SK-N-SH (cell line): ENCODE data around the gene SAMD5. TPM values are rescaled to one million over a fixed set of nuclear protein-coding genes. Genes with fewer than 3 reads are reported as not detected.

Experiments used
- CTCF ChIA-PET: fragments of 300-600, 350-600 bp; formaldehyde crosslinking; extraction: SDS; loops from one replicate; lab custom pipeline; 2021; lab: Yijun Ruan, JAX
- POLR2A ChIA-PET: fragments of 350-600 bp; sonication (Branson Sonifier 250); formaldehyde crosslinking; extraction: SDS; loops from one replicate; lab custom pipeline; 2020; ENCODE audit warnings: antibody characterized with exemption, inconsistent platforms; lab: Yijun Ruan, JAX
- DNase-seq: peaks from one replicate; pipeline ENCODE4 v3.0.0; 2012
- H2AFZ ChIP-seq: fragments of 200-600 bp; sonication (generic); 2 replicates; pipeline ENCODE4 v1.8.1; 2016; ENCODE audit warnings: antibody characterized with exemption, mild to moderate bottlenecking, low read depth
- H3F3A ChIP-seq: fragments of 200-600 bp; sonication (generic); replicated peaks from 2 replicates; pipeline ENCODE3; 2016; ENCODE audit warnings: antibody characterized with exemption, mild to moderate bottlenecking; ENCODE audit not compliant: insufficient read depth
- H3K27ac ChIP-seq, 2 experiments: fragments of 200-500 bp in 1 of 2; fragments of 200-600 bp in 1 of 2; sonication (Bioruptor generic) in 1 of 2; sonication (generic), shearing (Covaris generic) in 1 of 2; 2 replicates each; pipeline versions ENCODE4 v1.5.1 to v1.6.1; 2014 to 2016; ENCODE audit warnings: low read depth in 2 of 2, inconsistent platforms in 1 of 2, low read length in 1 of 2, mild to moderate bottlenecking in 1 of 2, mixed read lengths in 1 of 2
- H3K27me3 ChIP-seq: fragments of 200-600 bp; sonication (generic), shearing (Covaris generic); 2 replicates; pipeline ENCODE4 v1.6.1; 2016; ENCODE audit warnings: mixed run types; ENCODE audit not compliant: insufficient read depth
- H3K36me3 ChIP-seq, 2 experiments: fragments of 200-500 bp in 1 of 2; fragments of 200-600 bp in 1 of 2; sonication (Bioruptor generic) in 1 of 2; sonication (generic) in 1 of 2; replicated peaks in 1 of 2; 2 replicates each; pipeline versions ENCODE3 to v1.5.1; 2014 to 2016; ENCODE audit warnings: low read length in 1 of 2, mild to moderate bottlenecking in 1 of 2; ENCODE audit not compliant: insufficient read depth in 2 of 2, control insufficient read depth in 1 of 2
- H3K4me1 ChIP-seq, 2 experiments: fragments of 200-500 bp in 1 of 2; fragments of 200-600 bp in 1 of 2; sonication (Bioruptor generic) in 1 of 2; sonication (generic), shearing (Covaris generic) in 1 of 2; 2 replicates each; pipeline versions ENCODE4 v1.5.1 to v1.6.1; 2014 to 2016; ENCODE audit warnings: low read depth in 1 of 2, low read length in 1 of 2, mixed run types in 1 of 2; ENCODE audit not compliant: insufficient read depth in 2 of 2, control insufficient read depth in 1 of 2
- H3K4me2 ChIP-seq: fragments of 200-600 bp; sonication (generic), shearing (Covaris generic); 2 replicates; pipeline ENCODE4 v1.6.1; 2017; ENCODE audit warnings: mixed run types
- H3K4me3 ChIP-seq, 2 experiments: fragments of 200-500 bp in 1 of 2; fragments of 200-600 bp in 1 of 2; sonication (Bioruptor generic) in 1 of 2; sonication (generic), shearing (Covaris generic) in 1 of 2; 2 replicates each; pipeline versions ENCODE4 v1.5.1 to v1.8.1; 2014 to 2016; ENCODE audit warnings: low read depth in 2 of 2, inconsistent platforms in 1 of 2, low read length in 1 of 2, mild to moderate bottlenecking in 1 of 2, mixed read lengths in 1 of 2, moderate library complexity in 1 of 2
- H3K79me2 ChIP-seq: fragments of 200-600 bp; sonication (generic); 2 replicates; pipeline ENCODE4 v1.8.1; 2017; ENCODE audit warnings: mild to moderate bottlenecking; ENCODE audit not compliant: insufficient read depth
- H3K9ac ChIP-seq: fragments of 200-600 bp; sonication (generic); 2 replicates; pipeline ENCODE4 v1.6.1; 2017; ENCODE audit warnings: mixed run types
- H3K9me2 ChIP-seq: fragments of 200-600 bp; sonication (generic); 2 replicates; pipeline ENCODE4 v1.6.1; 2017; ENCODE audit warnings: mixed run types
- H3K9me3 ChIP-seq: fragments of 200-600 bp; sonication (generic); 2 replicates; pipeline ENCODE4 v1.6.1; 2017; ENCODE audit warnings: mixed run types, mild to moderate bottlenecking, moderate library complexity
- H4K20me1 ChIP-seq: fragments of 200-600 bp; sonication (generic); 2 replicates; pipeline ENCODE4 v1.6.1; 2017; ENCODE audit warnings: mild to moderate bottlenecking, mixed run types; ENCODE audit not compliant: insufficient read depth
- CHD2 ChIP-seq: fragments of 150-350 bp; IDR thresholded peaks from 2 replicates; pipeline ENCODE4 v1.6.1; 2018; ENCODE audit warnings: low read length; ENCODE audit not compliant: partially characterized antibody
- ELF1 ChIP-seq: IDR thresholded peaks from 2 replicates; pipeline ENCODE4 v1.4.0; 2012
- EZH2phosphoT487 ChIP-seq: fragments of 200-600 bp; sonication (generic); IDR thresholded peaks from 2 replicates; pipeline ENCODE4 v1.6.1; 2017; ENCODE audit warnings: low read depth, mixed run types, mild to moderate bottlenecking, antibody characterized with exemption, moderate library complexity, borderline replicate concordance
- FOSL2 ChIP-seq: IDR thresholded peaks from 2 replicates; pipeline ENCODE4 v1.4.0; 2012; ENCODE audit warnings: low read depth, mild to moderate bottlenecking, moderate library complexity, borderline replicate concordance
- FOXJ3 ChIP-seq: sonication (generic); formaldehyde crosslinking; IDR thresholded peaks from 2 replicates; pipeline ENCODE4 v1.5.1; 2020; ENCODE audit warnings: mild to moderate bottlenecking, missing genetic modification reagents
- FOXM1 ChIP-seq: IDR thresholded peaks from 2 replicates; pipeline ENCODE4 v1.4.0; 2012; ENCODE audit warnings: low read depth, mild to moderate bottlenecking
- GABPA ChIP-seq: IDR thresholded peaks from 2 replicates; pipeline ENCODE4 v1.4.0; 2012; ENCODE audit warnings: low read depth, mild to moderate bottlenecking
- JUND ChIP-seq: IDR thresholded peaks from 2 replicates; pipeline ENCODE4 v1.4.0; 2012
- MEF2A ChIP-seq: IDR thresholded peaks from 2 replicates; pipeline ENCODE4 v1.4.0; 2012; ENCODE audit warnings: low read depth, borderline replicate concordance
- MXI1 ChIP-seq: IDR thresholded peaks from 2 replicates; pipeline ENCODE4 v1.6.1; 2012; ENCODE audit warnings: mild to moderate bottlenecking, low read depth, low read length, improper control_type of control experiment
- NRF1 ChIP-seq: IDR thresholded peaks from 2 replicates; pipeline ENCODE4 v1.6.1; 2012; ENCODE audit warnings: low read depth, mild to moderate bottlenecking, low read length
- POLR2AphosphoS5 ChIP-seq: IDR thresholded peaks from 2 replicates; pipeline ENCODE4 v1.6.1; 2012; ENCODE audit warnings: low read depth, low read length
- RFX5 ChIP-seq: IDR thresholded peaks from 2 replicates; pipeline ENCODE4 v1.6.1; 2012; ENCODE audit warnings: mild to moderate bottlenecking, improper control_type of control experiment, low read length
- SMC3 ChIP-seq: IDR thresholded peaks from 2 replicates; pipeline ENCODE4 v1.6.1; 2012; ENCODE audit warnings: low read depth, low read length, improper control_type of control experiment
- TAF1 ChIP-seq: IDR thresholded peaks from 2 replicates; pipeline ENCODE4 v1.6.1; 2012; ENCODE audit warnings: low read depth, mild to moderate bottlenecking, low read length, moderate library complexity, borderline replicate concordance
- TCF12 ChIP-seq: IDR thresholded peaks from 2 replicates; pipeline ENCODE4 v1.4.0; 2012
- TEAD4 ChIP-seq: IDR thresholded peaks from 2 replicates; pipeline ENCODE4 v1.4.0; 2012; ENCODE audit warnings: mild to moderate bottlenecking, borderline replicate concordance; ENCODE audit not compliant: insufficient read depth
- YY1 ChIP-seq: IDR thresholded peaks from 2 replicates; pipeline ENCODE4 v1.4.0; 2012; ENCODE audit warnings: low read depth, mild to moderate bottlenecking
- WGBS: methylation state at CpG from one replicate; pipeline ENCODE4 v1.1.6; 2017; ENCODE audit warnings: low lambda C conversion rate; 5-methylcytosine and 5-hydroxymethylcytosine counted together
- polyA plus RNA-seq, 3 experiments: library from polyadenylated mRNA; depleted of rRNA; stranded (reverse); fragments of >200 nt; gene quantifications; 2 replicates each; pipeline ENCODE4 v1.2.3, GENCODE V29; 2012
- TF ChIP-seq, protein P1 (sequence below): IDR thresholded peaks from 2 replicates; pipeline ENCODE4 v1.4.0; 2012; ENCODE audit warnings: low read depth, borderline replicate concordance
- TF ChIP-seq, protein P2 (sequence below): fragments of 150-350 bp; IDR thresholded peaks from 2 replicates; pipeline ENCODE4 v1.6.1; 2017; ENCODE audit warnings: antibody characterized with exemption, low read length, low read depth, borderline replicate concordance
- TF ChIP-seq, protein P3 (sequence below): fragments of 200-600 bp; sonication (generic); IDR thresholded peaks from 2 replicates; pipeline ENCODE4 v1.6.1; 2017; ENCODE audit warnings: antibody characterized with exemption, mild to moderate bottlenecking, moderate library complexity
- TF ChIP-seq, protein P4 (sequence below): IDR thresholded peaks from 2 replicates; pipeline ENCODE4 v1.4.0; 2012; ENCODE audit warnings: low read depth, borderline replicate concordance
- TF ChIP-seq, protein P5 (sequence below): IDR thresholded peaks from 2 replicates; pipeline ENCODE4; 2012

SAMD5 gene
- polyA plus RNA-seq, 1 of the 3 experiments (the other 2 are of a cell fraction), result not detected

DNA sequence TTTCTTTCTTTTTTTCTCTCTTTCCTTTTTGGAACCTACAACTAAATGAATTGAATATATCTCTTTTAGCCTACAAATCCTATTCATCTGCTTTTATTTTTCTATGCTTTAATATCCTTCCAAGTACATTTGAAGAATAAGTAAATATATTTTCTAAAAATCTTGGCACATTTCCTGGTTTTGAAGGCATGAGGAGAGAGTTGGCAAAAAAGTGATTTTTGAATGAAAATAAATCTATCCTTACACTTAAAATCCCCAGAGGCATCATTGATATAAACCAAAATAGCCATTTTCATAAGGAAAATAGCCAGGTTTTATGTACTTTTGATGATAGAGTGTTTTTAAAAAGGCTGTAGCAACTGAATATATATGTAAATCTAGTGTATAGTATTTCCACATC lies 69.0 kb downstream of the SAMD5 start:
- Histone ChIP-seq H3K79me2 (no peaks in the 10 kb centered on the region), H3K9me2 (no peaks in the 10 kb centered on the region), H3K27me3 (no peaks in the 10 kb centered on the region), H3K4me1 (no peaks in the 10 kb centered on the region), H3K9me3 (no peaks in the 10 kb centered on the region), H3K36me3 (no peaks in the 10 kb centered on the region), H3K27ac (no peak overlapping the region), H2AFZ (no peak overlapping the region), H3K9ac (no peak overlapping the region), H3K4me2 (no peak overlapping the region), H3F3A (no peaks in the 10 kb centered on the region), H4K20me1 (no peaks in the 10 kb centered on the region), H3K4me3 (no peak overlapping the region)
- DNase-seq, result no peak
- CTCF ChIA-PET, result interaction anchor here (1.1 kb wide), 1 partner anchor 14 kb away, joined by 3 read pairs; no protein-coding TSS in a partner anchor
- TF ChIP-seq RFX5 (no peak), JUND (no peak), MEF2A (no peak), FOSL2 (no peak), EZH2phosphoT487 (no peak), TCF12 (no peak), CHD2 (no peak), NRF1 (no peak), MXI1 (no peak), YY1 (no peak), FOXJ3 (CRISPR knock-in tag) (no peak), FOXM1 (no peak), TEAD4 (no peak)
- TF ChIP-seq, protein P1, sequence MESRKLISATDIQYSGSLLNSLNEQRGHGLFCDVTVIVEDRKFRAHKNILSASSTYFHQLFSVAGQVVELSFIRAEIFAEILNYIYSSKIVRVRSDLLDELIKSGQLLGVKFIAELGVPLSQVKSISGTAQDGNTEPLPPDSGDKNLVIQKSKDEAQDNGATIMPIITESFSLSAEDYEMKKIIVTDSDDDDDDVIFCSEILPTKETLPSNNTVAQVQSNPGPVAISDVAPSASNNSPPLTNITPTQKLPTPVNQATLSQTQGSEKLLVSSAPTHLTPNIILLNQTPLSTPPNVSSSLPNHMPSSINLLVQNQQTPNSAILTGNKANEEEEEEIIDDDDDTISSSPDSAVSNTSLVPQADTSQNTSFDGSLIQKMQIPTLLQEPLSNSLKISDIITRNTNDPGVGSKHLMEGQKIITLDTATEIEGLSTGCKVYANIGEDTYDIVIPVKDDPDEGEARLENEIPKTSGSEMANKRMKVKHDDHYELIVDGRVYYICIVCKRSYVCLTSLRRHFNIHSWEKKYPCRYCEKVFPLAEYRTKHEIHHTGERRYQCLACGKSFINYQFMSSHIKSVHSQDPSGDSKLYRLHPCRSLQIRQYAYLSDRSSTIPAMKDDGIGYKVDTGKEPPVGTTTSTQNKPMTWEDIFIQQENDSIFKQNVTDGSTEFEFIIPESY, result no peak
- TF ChIP-seq, protein P2, sequence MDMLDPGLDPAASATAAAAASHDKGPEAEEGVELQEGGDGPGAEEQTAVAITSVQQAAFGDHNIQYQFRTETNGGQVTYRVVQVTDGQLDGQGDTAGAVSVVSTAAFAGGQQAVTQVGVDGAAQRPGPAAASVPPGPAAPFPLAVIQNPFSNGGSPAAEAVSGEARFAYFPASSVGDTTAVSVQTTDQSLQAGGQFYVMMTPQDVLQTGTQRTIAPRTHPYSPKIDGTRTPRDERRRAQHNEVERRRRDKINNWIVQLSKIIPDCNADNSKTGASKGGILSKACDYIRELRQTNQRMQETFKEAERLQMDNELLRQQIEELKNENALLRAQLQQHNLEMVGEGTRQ, result no peak
- POLR2A ChIA-PET, result no interaction called here

DNA sequence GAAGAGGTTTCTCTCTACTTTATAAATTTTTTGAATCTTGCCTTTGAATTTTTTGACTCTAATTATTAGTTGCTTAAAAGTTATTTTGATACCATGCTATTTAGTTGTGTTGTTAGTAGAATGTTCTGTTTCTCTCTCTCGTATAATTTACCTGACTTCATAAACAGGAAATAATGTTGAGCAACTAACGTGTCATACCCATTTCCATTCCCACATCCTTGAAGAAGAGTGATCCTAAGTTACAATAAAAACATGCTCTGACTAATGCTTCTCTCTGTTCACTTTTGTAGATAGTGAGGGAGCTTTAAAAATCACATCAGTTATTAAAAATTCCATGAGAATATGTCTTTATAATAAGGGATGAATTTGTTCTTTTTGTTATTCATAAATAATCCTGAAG lies 69.7 kb downstream of the SAMD5 start:
- DNase-seq, result no peak
- ChIA-PET POLR2A (no interaction called here), CTCF (no interaction called here)
- Histone ChIP-seq H3F3A (no peaks in the 10 kb centered on the region), H3K79me2 (no peaks in the 10 kb centered on the region), H2AFZ (no peak overlapping the region), H3K4me3 (no peak overlapping the region), H3K9me2 (no peaks in the 10 kb centered on the region), H3K9ac (no peak overlapping the region), H3K9me3 (no peaks in the 10 kb centered on the region), H3K4me1 (no peaks in the 10 kb centered on the region), H3K27me3 (no peaks in the 10 kb centered on the region), H3K36me3 (no peaks in the 10 kb centered on the region), H3K4me2 (no peak overlapping the region), H4K20me1 (no peaks in the 10 kb centered on the region), H3K27ac (no peak overlapping the region)
- WGBS, result 15% methylated on average over 2 of the region's 2 CpGs
- no peak for TF ChIP-seq GABPA
- TF ChIP-seq SMC3, result no peak
- TF ChIP-seq, protein P3, sequence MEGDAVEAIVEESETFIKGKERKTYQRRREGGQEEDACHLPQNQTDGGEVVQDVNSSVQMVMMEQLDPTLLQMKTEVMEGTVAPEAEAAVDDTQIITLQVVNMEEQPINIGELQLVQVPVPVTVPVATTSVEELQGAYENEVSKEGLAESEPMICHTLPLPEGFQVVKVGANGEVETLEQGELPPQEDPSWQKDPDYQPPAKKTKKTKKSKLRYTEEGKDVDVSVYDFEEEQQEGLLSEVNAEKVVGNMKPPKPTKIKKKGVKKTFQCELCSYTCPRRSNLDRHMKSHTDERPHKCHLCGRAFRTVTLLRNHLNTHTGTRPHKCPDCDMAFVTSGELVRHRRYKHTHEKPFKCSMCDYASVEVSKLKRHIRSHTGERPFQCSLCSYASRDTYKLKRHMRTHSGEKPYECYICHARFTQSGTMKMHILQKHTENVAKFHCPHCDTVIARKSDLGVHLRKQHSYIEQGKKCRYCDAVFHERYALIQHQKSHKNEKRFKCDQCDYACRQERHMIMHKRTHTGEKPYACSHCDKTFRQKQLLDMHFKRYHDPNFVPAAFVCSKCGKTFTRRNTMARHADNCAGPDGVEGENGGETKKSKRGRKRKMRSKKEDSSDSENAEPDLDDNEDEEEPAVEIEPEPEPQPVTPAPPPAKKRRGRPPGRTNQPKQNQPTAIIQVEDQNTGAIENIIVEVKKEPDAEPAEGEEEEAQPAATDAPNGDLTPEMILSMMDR, result no peak
- TF ChIP-seq, protein P4, sequence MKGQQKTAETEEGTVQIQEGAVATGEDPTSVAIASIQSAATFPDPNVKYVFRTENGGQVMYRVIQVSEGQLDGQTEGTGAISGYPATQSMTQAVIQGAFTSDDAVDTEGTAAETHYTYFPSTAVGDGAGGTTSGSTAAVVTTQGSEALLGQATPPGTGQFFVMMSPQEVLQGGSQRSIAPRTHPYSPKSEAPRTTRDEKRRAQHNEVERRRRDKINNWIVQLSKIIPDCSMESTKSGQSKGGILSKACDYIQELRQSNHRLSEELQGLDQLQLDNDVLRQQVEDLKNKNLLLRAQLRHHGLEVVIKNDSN, result no peak
- TF ChIP-seq, protein P5, sequence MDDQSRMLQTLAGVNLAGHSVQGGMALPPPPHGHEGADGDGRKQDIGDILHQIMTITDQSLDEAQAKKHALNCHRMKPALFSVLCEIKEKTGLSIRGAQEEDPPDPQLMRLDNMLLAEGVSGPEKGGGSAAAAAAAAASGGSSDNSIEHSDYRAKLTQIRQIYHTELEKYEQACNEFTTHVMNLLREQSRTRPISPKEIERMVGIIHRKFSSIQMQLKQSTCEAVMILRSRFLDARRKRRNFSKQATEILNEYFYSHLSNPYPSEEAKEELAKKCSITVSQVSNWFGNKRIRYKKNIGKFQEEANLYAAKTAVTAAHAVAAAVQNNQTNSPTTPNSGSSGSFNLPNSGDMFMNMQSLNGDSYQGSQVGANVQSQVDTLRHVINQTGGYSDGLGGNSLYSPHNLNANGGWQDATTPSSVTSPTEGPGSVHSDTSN, result no peak
- no peak for TF ChIP-seq JUND
- no peak for TF ChIP-seq TEAD4
- TF ChIP-seq EZH2phosphoT487, result no peak
- TF ChIP-seq YY1, result no peak
- no peak for TF ChIP-seq POLR2AphosphoS5
- TF ChIP-seq NRF1, result no peak
- TF ChIP-seq TAF1, result no peak
- no peak for TF ChIP-seq CHD2
- no peak for TF ChIP-seq TCF12
- TF ChIP-seq RFX5, result no peak
- TF ChIP-seq ELF1, result no peak
